ENCODE data around the gene MRPL58. TPM values are rescaled to one million over a fixed set of nuclear protein-coding genes. Genes with fewer than 3 reads are reported as not detected.
A peak's percentile ranks its signal among the peaks of the same experiment; 100 is the strongest.
"Not testable (repeated sequence)": the region's sequence is repeated elsewhere in the genome, so short reads cannot be mapped to it uniquely, and the experiment has no call there.

MRPL58 gene
- total RNA-seq, 1 experiment from 2014 or later = 148 TPM

DNA sequence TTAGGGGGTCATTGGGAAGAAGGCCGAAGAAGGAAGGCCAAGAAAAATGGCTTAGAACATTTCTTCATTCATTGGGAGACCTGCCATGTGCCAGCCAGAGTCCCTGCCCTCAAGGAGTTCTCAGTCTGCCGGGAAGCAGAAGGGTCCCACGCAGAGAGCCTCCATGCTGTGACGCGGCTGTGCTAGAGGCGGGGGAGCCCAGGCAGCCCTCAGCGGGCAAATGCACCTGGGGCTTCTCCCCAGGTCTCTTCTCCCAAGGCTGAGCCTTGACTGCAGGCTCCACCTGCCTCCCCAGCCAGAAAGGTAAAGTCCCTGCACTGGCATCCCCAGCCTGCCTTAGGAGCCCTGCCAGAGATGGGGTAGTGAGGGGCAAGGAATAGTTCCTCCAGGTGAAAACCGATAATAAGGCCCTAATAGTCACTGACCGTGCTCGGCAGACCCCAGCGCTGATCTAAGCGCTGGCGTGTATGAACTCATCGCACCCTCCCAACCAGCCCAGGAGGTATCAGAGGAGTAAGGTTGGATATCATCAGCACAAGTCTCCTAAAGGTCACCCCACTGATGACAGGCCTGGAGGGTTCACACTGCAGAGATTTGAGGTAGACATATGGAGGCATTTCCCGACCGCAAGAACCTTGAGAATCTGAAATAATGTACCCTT lies 31.0 kb upstream of the MRPL58 start:
- Histone ChIP-seq H3K27me3 (no peaks in the 10 kb centered on the region), H3K9me3 (no peaks in the 10 kb centered on the region), H3K4me3 (peak overlapping the region; percentile 54), H3K36me3 (no peaks in the 10 kb centered on the region)
- DNase-seq = no peak

DNA sequence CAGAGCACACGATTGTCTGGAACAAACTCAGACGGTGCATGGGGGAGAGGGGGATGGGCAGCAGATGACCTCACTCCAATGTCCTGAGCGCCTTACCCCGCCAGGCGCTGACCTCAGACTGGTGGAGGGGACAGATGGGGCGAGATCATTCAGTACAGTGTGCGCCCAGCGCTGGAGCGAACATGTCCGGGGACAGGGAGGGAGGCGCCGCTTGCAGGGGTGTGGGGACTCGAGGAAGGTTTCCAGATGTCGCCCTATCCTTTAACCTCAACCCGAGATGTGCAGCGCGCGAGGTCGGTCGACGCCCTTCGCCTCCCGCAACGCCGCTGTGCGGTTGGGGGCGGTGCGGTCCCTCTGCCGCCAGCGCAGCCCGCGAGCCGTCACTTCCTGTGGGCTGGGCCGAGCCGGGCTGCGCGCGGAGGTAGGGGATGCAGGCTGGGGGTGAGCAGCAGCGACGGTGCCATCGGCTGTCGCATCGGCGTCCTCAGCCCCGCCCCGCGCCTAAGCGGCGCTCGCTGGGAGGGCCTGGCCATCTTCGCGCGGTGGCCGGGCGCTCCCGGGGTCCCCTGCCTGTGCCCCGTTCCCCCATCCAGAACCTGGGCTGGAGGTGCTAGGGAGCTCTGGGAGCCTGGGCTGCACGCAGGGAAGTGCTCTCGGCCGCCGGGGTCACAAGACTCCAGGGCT lies 30.3 kb upstream of the MRPL58 start:
- DNase-seq = peak; percentile 72
- Histone ChIP-seq H3K27me3 (no peaks in the 10 kb centered on the region), H3K4me3 (peak overlapping the region; percentile 54), H3K9me3 (no peaks in the 10 kb centered on the region), H3K36me3 (no peaks in the 10 kb centered on the region)

DNA sequence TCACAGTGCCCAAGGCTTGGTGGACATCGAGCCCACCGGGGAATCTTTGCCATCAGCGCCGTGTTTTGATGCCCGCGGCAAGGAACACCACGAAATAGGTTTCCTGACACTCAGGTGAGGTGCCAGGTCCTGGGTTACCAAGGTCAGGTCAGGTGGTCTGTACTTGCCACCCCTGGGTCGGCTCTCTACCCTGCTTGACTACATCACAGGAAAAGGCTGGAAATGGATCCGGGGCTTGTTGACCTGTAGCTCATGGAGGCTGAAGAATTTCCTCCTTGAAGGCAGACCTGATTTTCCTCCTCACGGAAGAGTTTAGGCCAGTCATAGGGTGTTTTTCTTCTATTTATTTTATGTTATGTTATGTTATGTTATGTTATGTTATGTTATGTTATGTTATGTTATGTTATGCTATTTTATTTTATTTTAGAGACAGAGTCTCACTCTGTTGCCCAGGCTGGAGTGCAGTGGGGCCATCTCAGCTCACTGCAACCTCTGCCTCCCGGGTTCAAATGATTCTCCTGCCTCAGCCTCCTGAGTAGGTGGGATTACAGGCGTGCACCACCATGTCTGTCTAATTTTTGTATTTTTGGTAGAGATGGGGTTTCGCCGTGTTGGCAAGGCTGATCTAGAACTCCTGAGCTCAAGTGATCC lies 29.7 kb upstream of the MRPL58 start:
- H3K4me3 ChIP-seq = peak overlapping the region; percentile 54
- not testable (repeated sequence) for H3K27me3 ChIP-seq, H3K36me3 ChIP-seq, H3K9me3 ChIP-seq, DNase-seq

DNA sequence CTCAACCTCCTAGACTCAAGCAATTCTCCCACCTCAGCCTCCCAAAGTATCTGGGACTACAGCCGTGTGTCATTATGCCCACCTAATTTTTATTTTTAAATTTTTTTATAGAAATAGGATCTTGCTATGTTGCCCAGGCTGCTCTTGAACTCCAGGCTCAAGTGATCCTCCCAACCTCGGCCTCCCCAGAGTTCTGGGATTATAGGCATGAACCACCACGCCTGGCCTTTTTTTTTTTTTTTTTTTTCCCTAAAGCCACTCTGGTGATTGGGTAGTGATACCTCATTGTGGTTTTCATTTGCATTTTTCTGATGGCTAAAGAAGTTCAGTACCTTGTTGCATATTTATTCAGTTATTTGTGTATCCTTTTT lies 26.3 kb upstream of the MRPL58 start:
- H3K4me3 ChIP-seq = no peak overlapping the region
- no peaks in the 10 kb centered on the region for H3K36me3 ChIP-seq
- H3K27me3 ChIP-seq = no peaks in the 10 kb centered on the region
- DNase-seq = no peak
- no peaks in the 10 kb centered on the region for H3K9me3 ChIP-seq

DNA sequence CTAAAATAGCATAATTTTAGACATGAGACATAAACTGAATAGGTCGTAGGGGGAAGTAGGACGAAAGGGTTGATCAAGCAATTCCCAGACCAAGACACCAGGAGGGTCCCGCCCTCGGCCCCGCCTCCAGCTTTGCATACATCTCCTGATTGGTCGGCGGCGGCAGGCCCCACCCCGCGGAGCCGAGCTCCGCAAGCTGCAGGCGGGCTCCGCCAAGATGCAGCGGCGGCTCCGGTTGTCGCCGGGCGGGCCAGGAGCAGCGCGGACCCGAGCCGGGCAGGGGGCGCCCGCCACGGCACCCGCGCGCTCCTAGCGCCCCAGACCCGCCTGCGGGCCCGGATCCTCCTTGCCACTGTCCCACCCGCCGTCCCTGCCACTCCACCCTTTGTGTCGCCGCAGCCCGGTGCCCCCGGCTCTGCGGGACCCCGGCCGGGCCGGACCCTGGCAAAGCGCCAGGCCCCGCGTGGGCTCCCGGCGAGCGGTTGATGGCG lies 25.0 kb upstream of the MRPL58 start, which contains the start of gene CDR2L:
Gene CDR2L, plus strand, starts transcription at position 215 of the 491 bp plus-strand sequence. CDS start 412 bp downstream, outside the sequence.
- H3K36me3 ChIP-seq = no peaks in the 10 kb centered on the region
- H3K27me3 ChIP-seq = no peaks in the 10 kb centered on the region
- no peaks in the 10 kb centered on the region for H3K9me3 ChIP-seq
- H3K4me3 ChIP-seq = peak within 1 kb of the TSS; percentile 71
- peak; percentile 95 for DNase-seq

- no peaks in the 10 kb centered on the region for H3K27me3 ChIP-seq
- peak overlapping the region; percentile 71 for H3K4me3 ChIP-seq
- no peaks in the 10 kb centered on the region for H3K36me3 ChIP-seq
- peak; percentile 77 for DNase-seq
- H3K9me3 ChIP-seq = no peaks in the 10 kb centered on the region
These were observed 24.4 kb upstream of the MRPL58 start for GRCh38 chr17:74987909-74988711.

DNA sequence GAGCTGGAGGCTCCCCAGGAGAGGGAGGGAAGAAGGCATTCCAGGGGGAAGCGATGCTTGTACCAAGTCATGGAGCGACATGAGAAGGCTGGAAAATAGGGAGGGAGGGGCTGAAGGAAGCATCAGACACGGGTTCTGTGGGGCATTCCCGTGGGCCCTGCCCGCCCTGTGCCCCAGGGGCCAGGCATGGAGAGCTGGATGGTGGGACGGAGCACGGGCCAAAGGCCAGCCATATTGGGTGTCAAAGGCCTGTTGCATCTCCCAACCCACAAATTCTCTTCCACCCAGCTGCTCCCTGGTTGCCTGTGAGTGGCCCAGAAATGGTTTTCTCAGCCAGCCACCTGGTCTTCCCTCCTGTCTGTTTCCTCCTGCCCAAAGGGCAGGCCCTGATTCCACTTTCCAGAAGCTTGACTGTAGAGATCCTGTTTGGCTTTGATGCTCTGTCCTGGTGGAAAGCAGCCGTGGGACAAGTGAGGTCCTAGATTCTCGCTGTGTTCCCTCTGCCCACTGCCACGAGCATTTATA lies 21.8 kb upstream of the MRPL58 start:
- H3K4me3 ChIP-seq = no peak overlapping the region
- no peaks in the 10 kb centered on the region for H3K27me3 ChIP-seq
- H3K9me3 ChIP-seq = no peaks in the 10 kb centered on the region
- DNase-seq = no peak
- H3K36me3 ChIP-seq = no peaks in the 10 kb centered on the region

DNA sequence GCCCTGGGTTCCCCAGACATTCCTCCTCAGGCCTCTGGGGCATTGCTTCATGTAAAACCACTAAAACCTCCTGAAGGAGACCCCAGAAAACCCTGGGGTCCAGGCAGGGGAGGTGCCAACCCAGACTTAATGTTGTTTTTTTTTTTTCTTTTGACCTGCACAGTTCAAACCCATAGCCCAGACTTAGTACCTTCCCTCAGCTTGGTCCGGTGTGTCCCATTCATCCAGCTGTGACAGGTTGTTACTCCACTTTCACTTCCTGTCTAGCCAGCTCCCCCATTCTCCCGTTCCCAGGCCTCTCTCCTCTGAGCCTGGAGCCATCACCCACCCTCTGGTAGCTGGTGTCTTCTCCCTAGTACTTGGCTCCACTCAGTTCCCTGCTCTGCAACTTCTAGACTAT lies 20.2 kb upstream of the MRPL58 start:
- no peak for DNase-seq
- Histone ChIP-seq H3K27me3 (no peaks in the 10 kb centered on the region), H3K9me3 (no peaks in the 10 kb centered on the region), H3K36me3 (no peaks in the 10 kb centered on the region), H3K4me3 (no peak overlapping the region)

DNA sequence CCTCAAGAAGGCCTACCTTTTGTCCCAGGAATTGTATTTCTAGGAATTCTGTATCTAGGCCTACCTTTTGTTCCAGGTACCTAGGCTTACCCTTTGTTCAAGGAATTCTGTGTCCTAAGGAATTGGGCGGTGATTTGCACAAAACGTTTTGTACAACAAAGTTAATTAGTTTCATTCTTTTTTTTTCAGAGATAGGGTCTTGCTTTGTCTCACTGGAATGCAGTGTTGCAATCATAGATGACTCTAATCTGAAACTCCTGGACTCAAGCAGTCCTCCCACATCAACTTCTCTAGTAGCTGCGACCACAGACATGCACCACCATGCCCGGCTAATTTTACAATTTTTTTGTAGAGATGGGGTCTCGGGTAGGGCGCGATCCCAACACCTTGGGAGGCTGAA lies 18.0 kb upstream of the MRPL58 start:
- DNase-seq = no peak
- no peaks in the 10 kb centered on the region for H3K9me3 ChIP-seq
- H3K36me3 ChIP-seq = no peaks in the 10 kb centered on the region
- H3K4me3 ChIP-seq = no peak overlapping the region
- no peaks in the 10 kb centered on the region for H3K27me3 ChIP-seq

- Histone ChIP-seq H3K9me3 (no peaks in the 10 kb centered on the region), H3K4me3 (no peak overlapping the region), H3K27me3 (no peaks in the 10 kb centered on the region), H3K36me3 (no peaks in the 10 kb centered on the region)
- DNase-seq = no peak
These were observed 16.6 kb upstream of the MRPL58 start for GRCh38 chr17:74995847-74996246.

DNA sequence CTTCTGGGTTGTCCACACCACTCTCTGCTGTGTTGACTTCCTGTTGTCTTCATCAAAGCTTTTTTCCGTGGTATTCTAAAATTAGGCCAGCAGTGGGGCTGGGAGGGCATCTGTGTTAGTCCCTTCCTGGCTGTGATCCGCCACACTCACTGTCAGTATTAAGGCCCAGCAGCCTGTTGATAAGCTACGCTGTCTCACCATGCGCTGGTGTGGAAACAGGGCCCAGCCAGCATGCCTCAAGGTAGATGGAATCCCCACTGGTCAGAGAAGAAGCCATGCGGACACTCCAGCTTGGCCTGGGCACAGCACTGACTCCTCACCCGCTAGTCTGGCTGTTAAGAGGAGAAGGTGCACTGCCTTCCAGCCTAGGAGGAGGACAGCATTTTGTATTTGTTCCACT lies 13.7 kb upstream of the MRPL58 start:
- Histone ChIP-seq H3K27me3 (no peaks in the 10 kb centered on the region), H3K36me3 (no peaks in the 10 kb centered on the region)
- DNase-seq = no peak

GRCh38 chr17:74999523-74999922 lies 12.9 kb upstream of the MRPL58 start:
- Histone ChIP-seq H3K4me3 (no peak overlapping the region), H3K27me3 (no peaks in the 10 kb centered on the region), H3K36me3 (no peaks in the 10 kb centered on the region), H3K9me3 (no peaks in the 10 kb centered on the region)
- no peak for DNase-seq

More for the DNA sequence above, 13.7 kb upstream of the MRPL58 start:
- H3K4me3 ChIP-seq = no peak overlapping the region
- H3K9me3 ChIP-seq = no peaks in the 10 kb centered on the region

DNA sequence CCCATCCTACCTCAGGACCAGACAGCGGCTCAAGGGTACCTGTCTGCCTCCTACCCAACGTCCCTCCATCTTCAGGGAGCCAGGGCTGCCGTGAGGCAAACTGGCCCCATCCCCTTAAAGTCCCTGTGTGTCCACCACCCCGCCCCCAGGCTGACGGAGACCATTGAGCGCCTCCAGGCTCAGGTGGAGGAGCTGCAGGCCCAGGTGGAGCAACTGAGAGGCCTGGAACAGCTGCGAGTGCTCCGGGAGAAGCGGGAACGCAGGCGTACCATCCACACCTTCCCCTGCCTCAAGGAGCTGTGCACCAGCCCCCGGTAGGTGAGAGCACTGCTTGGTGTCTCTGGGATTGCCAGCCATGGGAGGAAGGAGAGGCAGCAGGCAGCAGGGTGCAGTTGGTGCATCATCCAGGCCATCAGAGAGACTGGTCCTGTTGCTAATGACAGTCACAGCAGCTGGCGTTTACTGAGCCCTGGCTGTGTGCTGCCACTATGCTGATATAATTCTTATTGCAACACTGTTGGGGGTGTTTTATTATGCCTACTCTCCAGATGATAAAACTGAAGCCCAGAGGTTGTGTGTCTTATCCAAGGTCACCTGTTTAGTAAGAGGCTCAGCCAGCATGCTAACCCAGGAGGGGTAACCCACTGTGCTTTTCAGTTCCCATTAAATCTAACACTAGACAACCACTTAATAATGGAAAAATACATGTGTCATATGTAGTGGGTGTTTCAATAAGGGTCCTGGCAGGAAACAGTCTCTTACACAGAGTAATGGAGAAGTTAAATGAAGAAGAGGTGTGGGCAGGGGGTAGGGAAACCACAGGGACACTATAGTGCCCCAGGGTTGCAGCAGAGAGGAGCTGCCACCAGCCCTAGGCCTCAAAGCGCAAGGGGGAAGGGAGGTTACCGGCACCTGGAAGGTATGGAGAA lies 10.3 kb upstream of the MRPL58 start:
- no peak overlapping the region for H3K4me3 ChIP-seq
- H3K36me3 ChIP-seq = no peaks in the 10 kb centered on the region
- no peaks in the 10 kb centered on the region for H3K27me3 ChIP-seq
- no peak for DNase-seq
- H3K9me3 ChIP-seq = no peaks in the 10 kb centered on the region

GRCh38 chr17:75003070-75003956 lies 9.2 kb upstream of the MRPL58 start:
- H3K9me3 ChIP-seq = no peaks in the 10 kb centered on the region
- no peaks in the 10 kb centered on the region for H3K36me3 ChIP-seq
- no peak for DNase-seq
- H3K27me3 ChIP-seq = no peaks in the 10 kb centered on the region
- no peak overlapping the region for H3K4me3 ChIP-seq

DNA sequence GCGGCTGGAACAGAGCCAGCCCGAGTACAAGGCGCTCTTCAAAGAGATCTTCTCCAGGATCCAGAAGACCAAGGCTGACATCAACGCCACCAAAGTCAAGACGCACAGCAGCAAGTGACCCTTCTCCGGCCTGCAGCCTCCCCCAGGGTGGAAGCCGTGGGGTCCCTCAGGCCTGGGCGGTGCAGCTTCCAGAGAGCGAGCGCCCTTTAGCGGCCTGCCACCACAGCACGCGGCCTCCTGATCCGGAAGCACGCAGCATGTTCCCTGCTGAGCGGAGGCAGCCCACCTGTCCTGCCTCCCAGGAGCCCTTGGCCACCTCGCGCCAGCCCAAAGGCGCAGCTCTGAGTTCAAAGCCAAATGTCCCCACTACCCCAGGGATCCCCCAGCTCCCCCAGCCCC lies 8.5 kb upstream of the MRPL58 start:
- no peaks in the 10 kb centered on the region for H3K27me3 ChIP-seq
- H3K4me3 ChIP-seq = no peak overlapping the region
- no peaks in the 10 kb centered on the region for H3K36me3 ChIP-seq
- no peaks in the 10 kb centered on the region for H3K9me3 ChIP-seq
- DNase-seq = no peak

Data from MG63 (cell line).